ENCODE data around the gene SOX11.

- TF ChIP-seq HMGXB4 (CRISPR knock-in tag; IDR thresholded peaks at IDR 0.05) = no peak
- no peak for TF ChIP-seq CBFB (CRISPR knock-in tag; IDR thresholded peaks at IDR 0.05; ENCODE audit: low read depth)
Measured at GRCh38 chr2:5725072-5725471, 32.9 kb downstream of the SOX11 start.

Data from WTC11 (cell line).